OCI-LY7 (cell line): Measurements from ENCODE around the gene PRDM10.

Experiments
- CTCF ChIP-seq: fragments of 200-600 bp; sonication (generic); conservative IDR thresholded peaks from 2 replicates; pipeline ENCODE4 v1.5.1; 2014; ENCODE audit warnings: mild to moderate bottlenecking, antibody characterized with exemption, low read length, moderate library complexity, mixed read lengths
- EZH2phosphoT487 ChIP-seq: fragments of 200-600 bp; sonication (generic); IDR thresholded peaks from 2 replicates; pipeline ENCODE4 v1.6.1; 2018; ENCODE audit warnings: low read depth, borderline replicate concordance, mild to moderate bottlenecking, mixed run types, antibody characterized with exemption, low read length, moderate library complexity, mixed read lengths

- TF ChIP-seq CTCF, result no peak
- TF ChIP-seq EZH2phosphoT487, result no peak
Observed at GRCh38 chr11:129852125-129852740, 150.4 kb downstream of the PRDM10 start.
